ENCODE results near the gene DCAF15.

DCAF15 gene

GRCh38 chr19:13995878-13996765 lies 43.8 kb downstream of the DCAF15 start:
- no peak for DNase-seq

- no peak for DNase-seq
Measured at GRCh38 chr19:13996928-13997630, 44.8 kb downstream of the DCAF15 start.

DNA sequence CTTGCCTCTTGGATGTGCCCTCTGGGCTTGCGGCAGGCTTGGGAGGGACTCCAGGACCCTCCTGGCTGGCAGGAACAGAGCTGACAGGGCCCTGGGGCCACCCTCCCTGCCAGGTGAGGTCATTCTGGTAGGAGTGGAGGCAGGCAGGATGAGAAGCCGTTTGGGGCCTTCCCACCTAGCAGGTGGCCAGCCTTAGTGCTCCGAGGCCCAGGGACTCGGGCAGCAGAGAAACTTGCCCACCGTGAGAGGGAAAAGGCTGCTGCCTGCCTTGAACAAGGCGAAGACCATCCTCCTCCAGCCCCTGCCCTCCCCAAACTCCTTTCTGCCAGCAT lies 45.3 kb downstream of the DCAF15 start:
- DNase-seq = no peak

DNA sequence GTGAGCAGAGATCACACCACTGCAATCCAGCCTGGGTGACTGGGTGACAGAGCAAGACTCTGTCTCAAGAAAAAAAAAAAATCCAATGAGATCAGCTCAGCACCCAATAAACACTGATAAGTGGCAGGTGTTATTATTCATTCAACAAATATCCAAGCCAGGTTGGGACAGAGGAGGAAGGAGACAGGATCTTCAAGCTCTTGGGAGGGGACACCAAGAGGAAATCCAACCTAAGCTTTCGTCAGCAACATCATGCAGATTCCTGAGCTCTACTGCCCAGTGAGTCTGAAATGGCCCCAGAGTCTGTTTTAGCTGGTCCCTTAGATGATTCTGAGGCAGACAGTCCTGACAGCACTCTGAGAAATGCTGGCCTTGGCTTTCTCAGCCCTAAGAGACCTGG lies 46.1 kb downstream of the DCAF15 start:
- no peak for DNase-seq

DNA sequence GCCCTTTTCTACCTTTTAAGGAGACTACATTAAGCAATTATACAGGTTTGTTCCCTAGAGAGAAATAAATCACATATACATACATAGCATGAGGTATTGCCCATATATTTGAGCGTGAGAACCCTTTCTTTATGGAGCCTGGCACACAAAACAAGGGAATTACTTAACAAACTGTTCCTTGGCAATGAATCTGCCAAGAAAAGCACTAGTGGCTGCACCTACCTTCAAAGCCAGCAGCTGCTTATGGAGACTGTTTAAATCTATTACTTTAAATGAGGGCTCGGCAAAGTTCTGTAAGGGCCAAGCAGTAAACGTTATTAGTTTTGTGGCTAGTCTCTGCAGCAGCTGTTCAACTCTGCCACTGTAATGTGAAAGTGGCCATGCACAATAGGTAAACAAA lies 46.8 kb downstream of the DCAF15 start:
- no peak for DNase-seq

GRCh38 chr19:14000691-14001375 lies 48.5 kb downstream of the DCAF15 start:
- DNase-seq = no peak

DNA sequence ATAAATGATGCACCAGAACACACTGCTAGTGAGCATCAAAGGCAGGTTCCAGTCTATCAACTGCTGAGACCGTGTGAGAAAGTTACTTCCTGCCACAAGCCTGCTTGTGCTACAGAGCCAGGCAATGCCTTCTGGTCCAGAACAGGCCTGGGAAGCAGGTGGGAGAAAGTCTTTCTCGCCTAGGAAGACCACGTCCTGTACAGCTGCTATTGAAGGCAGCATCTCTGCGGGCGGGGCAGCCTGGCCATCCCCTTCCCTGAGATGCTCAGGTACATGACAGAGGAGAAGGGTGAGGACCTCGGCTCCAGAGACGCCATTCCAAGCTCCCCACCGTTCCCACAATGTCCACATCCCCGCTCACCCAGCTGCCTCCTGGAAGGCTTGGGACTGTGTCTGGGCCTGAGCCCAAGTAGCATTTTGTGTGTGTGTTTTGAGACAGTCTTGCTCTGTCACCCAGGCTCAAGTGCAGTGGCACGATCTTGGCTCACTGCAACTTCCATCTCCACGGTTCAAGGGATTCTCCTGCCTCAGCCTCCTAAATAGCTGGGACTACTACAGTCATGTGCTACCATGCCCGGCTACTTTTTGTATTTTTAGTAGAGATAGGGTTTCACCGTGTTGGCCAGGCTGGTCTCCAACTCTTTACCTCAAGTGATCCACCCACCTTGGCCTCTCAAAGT lies 50.4 kb downstream of the DCAF15 start:
- DNase-seq = no peak

- no peak for DNase-seq
Measured at GRCh38 chr19:14003251-14004055, 51.1 kb downstream of the DCAF15 start.

GRCh38 chr19:14004619-14005348 lies 52.5 kb downstream of the DCAF15 start:
- no peak for DNase-seq

GRCh38 chr19:14005349-14006084 lies 53.2 kb downstream of the DCAF15 start:
- peak; percentile 72 for DNase-seq

GRCh38 chr19:14006085-14006765 lies 53.9 kb downstream of the DCAF15 start, which contains the start of gene RFX1:
TSS of gene RFX1 (minus strand) at chr19:14006320. CDS start at chr19:13993843, 12,477 bp downstream.
- peak; percentile 98 for DNase-seq

- DNase-seq = no peak
Measured at GRCh38 chr19:14006766-14007562, 54.7 kb downstream of the DCAF15 start.

Measured in T1000 (cell line).